Measurements from ENCODE around the gene AKT1S1.

DNA sequence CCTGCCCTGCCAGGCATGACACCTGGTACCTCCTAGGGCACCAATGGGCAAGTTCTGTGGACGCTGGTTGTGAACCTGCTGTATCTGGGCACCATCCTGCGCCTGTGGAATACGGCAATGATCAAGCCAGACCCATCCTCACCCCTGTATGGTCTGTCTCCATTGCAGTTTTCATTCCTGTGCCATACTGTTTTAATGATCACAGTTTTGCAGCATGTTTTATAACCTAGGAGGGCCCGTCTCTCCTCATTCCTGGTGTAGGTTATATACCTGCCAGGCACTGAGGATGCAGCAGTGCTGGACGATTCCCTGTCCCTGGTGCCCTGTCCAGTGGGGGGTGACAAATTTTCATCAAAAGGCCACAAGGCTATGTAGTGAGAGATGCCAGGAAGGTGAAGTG is 5.9 kb upstream of the AKT1S1 start:
- TF ChIP-seq, protein P1, sequence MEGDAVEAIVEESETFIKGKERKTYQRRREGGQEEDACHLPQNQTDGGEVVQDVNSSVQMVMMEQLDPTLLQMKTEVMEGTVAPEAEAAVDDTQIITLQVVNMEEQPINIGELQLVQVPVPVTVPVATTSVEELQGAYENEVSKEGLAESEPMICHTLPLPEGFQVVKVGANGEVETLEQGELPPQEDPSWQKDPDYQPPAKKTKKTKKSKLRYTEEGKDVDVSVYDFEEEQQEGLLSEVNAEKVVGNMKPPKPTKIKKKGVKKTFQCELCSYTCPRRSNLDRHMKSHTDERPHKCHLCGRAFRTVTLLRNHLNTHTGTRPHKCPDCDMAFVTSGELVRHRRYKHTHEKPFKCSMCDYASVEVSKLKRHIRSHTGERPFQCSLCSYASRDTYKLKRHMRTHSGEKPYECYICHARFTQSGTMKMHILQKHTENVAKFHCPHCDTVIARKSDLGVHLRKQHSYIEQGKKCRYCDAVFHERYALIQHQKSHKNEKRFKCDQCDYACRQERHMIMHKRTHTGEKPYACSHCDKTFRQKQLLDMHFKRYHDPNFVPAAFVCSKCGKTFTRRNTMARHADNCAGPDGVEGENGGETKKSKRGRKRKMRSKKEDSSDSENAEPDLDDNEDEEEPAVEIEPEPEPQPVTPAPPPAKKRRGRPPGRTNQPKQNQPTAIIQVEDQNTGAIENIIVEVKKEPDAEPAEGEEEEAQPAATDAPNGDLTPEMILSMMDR (tag by site-specific recombination; IDR thresholded peaks at IDR 0.05) = no peak
- no peak for TF ChIP-seq ZBTB8A (tag by site-specific recombination; IDR thresholded peaks at IDR 0.05)
- TF ChIP-seq ZBTB7A (tag by site-specific recombination; IDR thresholded peaks at IDR 0.05; ENCODE audit: low read depth) = no peak
- no peak for TF ChIP-seq ZNF621 (tag by site-specific recombination; IDR thresholded peaks at IDR 0.05)
- TF ChIP-seq ZNF664 (tag by site-specific recombination; IDR thresholded peaks at IDR 0.05) = no peak
- TF ChIP-seq ZNF184 (tag by site-specific recombination; IDR thresholded peaks at IDR 0.05) = no peak
- no peak for TF ChIP-seq ZNF629 (tag by site-specific recombination; IDR thresholded peaks at IDR 0.05)
- no peak for TF ChIP-seq YY1 (tag by site-specific recombination; IDR thresholded peaks at IDR 0.05)
- no peak for TF ChIP-seq MZF1 (tag by site-specific recombination; IDR thresholded peaks at IDR 0.05; ENCODE audit: borderline replicate concordance)
- TF ChIP-seq, protein P2, sequence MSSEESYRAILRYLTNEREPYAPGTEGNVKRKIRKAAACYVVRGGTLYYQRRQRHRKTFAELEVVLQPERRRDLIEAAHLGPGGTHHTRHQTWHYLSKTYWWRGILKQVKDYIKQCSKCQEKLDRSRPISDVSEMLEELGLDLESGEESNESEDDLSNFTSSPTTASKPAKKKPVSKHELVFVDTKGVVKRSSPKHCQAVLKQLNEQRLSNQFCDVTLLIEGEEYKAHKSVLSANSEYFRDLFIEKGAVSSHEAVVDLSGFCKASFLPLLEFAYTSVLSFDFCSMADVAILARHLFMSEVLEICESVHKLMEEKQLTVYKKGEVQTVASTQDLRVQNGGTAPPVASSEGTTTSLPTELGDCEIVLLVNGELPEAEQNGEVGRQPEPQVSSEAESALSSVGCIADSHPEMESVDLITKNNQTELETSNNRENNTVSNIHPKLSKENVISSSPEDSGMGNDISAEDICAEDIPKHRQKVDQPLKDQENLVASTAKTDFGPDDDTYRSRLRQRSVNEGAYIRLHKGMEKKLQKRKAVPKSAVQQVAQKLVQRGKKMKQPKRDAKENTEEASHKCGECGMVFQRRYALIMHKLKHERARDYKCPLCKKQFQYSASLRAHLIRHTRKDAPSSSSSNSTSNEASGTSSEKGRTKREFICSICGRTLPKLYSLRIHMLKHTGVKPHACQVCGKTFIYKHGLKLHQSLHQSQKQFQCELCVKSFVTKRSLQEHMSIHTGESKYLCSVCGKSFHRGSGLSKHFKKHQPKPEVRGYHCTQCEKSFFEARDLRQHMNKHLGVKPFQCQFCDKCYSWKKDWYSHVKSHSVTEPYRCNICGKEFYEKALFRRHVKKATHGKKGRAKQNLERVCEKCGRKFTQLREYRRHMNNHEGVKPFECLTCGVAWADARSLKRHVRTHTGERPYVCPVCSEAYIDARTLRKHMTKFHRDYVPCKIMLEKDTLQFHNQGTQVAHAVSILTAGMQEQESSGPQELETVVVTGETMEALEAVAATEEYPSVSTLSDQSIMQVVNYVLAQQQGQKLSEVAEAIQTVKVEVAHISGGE (tag by site-specific recombination; conservative IDR thresholded peaks at IDR 0.05; ENCODE audit: low read depth) = no peak
- no peak for TF ChIP-seq SP3 (tag by site-specific recombination; IDR thresholded peaks at IDR 0.05)
